GM23338 (cell line): Measurements from ENCODE around the gene ERLEC1.

ENCODE experiments used
- CTCF ChIP-seq, 2 experiments: fragments of 200-600 bp in 1 of 2; sonication (generic) in 1 of 2; conservative IDR thresholded peaks; 2 replicates each; pipeline versions ENCODE4 v1.5.1 to v1.6.1; 2016 to 2017; ENCODE audit warnings: antibody characterized with exemption in 2 of 2, low read depth in 2 of 2, mild to moderate bottlenecking in 2 of 2, moderate library complexity in 1 of 2
- REST ChIP-seq: IDR thresholded peaks from one replicate; pipeline ENCODE4 v1.6.1; 2018; ENCODE audit warnings: antibody characterized with exemption; ENCODE audit not compliant: unreplicated experiment

- TF ChIP-seq CTCF (conservative IDR thresholded peaks at IDR 0.05; ENCODE audit: low read depth in 2 of 2), result no peak
- no peak for TF ChIP-seq REST
Measured at GRCh38 chr2:53744395-53745065, 42.3 kb upstream of the ERLEC1 start.
